Gastroesophageal sphincter (tissue), 3 donors: ENCODE data around the gene DPF3.

ENCODE experiments used
- EP300 ChIP-seq: sonication (generic); formaldehyde crosslinking; IDR thresholded peaks from one replicate; pipeline ENCODE4 v1.6.1; 2017; ENCODE audit warnings: antibody characterized with exemption, mild to moderate bottlenecking
- POLR2A ChIP-seq, 2 donors: fragments of 450-650 bp; IDR thresholded peaks; one replicate each; pipeline ENCODE4 v1.6.1; 2017; ENCODE audit warnings: antibody characterized with exemption in 2 of 2, mild to moderate bottlenecking in 2 of 2, moderate library complexity in 1 of 2
- POLR2AphosphoS5 ChIP-seq: sonication (generic); formaldehyde crosslinking; IDR thresholded peaks from one replicate; pipeline ENCODE4 v1.6.1; 2017; ENCODE audit warnings: antibody characterized with exemption
- TF ChIP-seq, protein P1 (sequence below), 4 experiments: fragments of 200-600 bp in 2 of 4; fragments of 450-650 bp in 2 of 4; sonication (generic) in 1 of 4; IDR thresholded peaks; one replicate each; pipeline ENCODE4 v1.5.1; 2017 to 2019; ENCODE audit warnings: antibody characterized with exemption in 4 of 4, mild to moderate bottlenecking in 2 of 4, moderate library complexity in 2 of 4

DNA sequence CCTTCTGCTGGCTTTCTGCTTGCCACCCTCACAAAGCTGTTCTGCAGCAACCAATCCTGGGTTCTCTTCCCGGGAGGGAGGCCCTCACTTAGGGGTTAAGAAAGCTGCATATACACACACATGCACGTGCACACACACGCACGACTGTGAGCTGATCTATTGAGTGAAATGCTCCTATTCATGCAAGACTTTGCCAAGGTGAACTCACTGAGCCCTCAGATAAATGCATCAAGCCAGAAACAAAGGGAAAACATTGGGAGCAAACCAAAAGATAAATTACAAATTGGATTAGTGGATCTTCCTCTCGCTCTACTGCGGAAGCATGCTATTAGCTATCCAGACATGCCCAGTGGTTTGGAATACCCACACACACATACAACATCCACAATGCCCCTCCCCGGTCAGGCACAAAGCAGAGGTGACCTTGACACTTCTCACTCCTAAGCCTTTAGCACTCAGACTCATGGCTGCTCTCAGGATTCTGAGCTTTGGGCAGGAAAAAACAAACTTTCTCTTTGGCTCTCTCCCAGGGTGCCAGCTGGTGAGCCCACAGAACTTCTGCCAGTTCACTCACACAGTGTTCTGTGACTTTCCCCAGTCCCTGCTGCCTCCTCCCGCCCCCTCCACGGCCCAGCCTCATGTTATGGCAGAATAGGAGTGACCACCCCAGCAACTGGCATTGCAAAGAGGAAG lies 320.0 kb downstream of the DPF3 start:
- TF ChIP-seq, protein P1, sequence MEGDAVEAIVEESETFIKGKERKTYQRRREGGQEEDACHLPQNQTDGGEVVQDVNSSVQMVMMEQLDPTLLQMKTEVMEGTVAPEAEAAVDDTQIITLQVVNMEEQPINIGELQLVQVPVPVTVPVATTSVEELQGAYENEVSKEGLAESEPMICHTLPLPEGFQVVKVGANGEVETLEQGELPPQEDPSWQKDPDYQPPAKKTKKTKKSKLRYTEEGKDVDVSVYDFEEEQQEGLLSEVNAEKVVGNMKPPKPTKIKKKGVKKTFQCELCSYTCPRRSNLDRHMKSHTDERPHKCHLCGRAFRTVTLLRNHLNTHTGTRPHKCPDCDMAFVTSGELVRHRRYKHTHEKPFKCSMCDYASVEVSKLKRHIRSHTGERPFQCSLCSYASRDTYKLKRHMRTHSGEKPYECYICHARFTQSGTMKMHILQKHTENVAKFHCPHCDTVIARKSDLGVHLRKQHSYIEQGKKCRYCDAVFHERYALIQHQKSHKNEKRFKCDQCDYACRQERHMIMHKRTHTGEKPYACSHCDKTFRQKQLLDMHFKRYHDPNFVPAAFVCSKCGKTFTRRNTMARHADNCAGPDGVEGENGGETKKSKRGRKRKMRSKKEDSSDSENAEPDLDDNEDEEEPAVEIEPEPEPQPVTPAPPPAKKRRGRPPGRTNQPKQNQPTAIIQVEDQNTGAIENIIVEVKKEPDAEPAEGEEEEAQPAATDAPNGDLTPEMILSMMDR (IDR thresholded peaks at IDR 0.05) = no peak
- TF ChIP-seq POLR2A (IDR thresholded peaks at IDR 0.05) = no peak
- no peak for TF ChIP-seq POLR2AphosphoS5
- TF ChIP-seq EP300 = no peak
